ENCODE measurements around the gene SSUH2. TPM values are rescaled to one million over a fixed set of nuclear protein-coding genes. Genes with fewer than 3 reads are reported as not detected.

The SSUH2 gene, protein sequence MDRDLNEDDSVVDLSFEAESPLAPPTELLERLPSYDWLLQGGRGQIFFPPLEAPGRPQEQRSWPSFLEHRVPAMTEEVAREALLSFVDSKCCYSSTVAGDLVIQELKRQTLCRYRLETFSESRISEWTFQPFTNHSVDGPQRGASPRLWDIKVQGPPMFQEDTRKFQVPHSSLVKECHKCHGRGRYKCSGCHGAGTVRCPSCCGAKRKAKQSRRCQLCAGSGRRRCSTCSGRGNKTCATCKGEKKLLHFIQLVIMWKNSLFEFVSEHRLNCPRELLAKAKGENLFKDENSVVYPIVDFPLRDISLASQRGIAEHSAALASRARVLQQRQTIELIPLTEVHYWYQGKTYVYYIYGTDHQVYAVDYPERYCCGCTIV
- 0.63 to 1.1 TPM (median 0.81 TPM) in 5 replicates for total RNA-seq (2022; extraction: Qiagen RNA extraction; ENCODE audit: low read depth)

DNA sequence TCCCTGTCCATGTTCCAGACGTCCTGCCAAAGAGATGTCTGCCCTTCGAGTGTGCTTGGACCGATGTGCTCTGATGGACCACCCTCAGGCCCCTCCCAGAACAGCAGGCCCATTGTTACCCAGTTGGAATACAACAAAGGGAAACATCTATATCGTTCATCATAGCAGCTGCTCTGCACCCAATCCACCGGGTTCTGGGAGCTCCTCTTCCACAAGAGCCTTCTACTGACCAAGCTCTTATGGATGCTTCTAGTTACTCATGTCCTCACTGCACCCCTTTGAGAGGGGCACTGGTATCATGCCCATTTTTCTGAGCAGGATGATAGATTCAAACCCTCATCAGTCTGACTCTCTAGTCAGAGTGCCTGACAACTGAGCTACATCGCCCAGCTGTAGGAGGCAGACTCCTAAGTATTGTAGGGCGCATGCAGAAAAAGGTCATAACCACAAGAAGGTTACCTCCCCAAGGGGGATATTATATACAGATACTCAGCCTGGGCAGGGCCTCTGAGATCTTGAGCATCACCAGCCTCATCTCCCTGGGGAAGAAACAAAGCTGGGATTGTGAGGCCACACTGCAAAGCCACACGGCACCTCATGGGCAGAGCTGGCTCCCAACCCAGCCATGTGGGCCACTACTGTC lies at the start of gene SSUH2:
TSS of gene SSUH2 (minus strand) at position 51 of the 643 bp plus-strand sequence. CDS start at position 11, 40 bp downstream.

Other genes starting within 250 kb of the SSUH2 start
- gene LMCD1, start 143.0 kb downstream of the SSUH2 start, total RNA-seq (2022; extraction: Qiagen RNA extraction; ENCODE audit: low read depth) = 78.3 to 99.8 TPM (median 87.9 TPM) in 5 replicates
- gene CAV3, start 89.0 kb upstream of the SSUH2 start, total RNA-seq (2022; extraction: Qiagen RNA extraction; ENCODE audit: low read depth) = not detected in 5 replicates
- 6.8 to 9.4 TPM (median 8.8 TPM) in 5 replicates for gene OXTR, start 124.8 kb upstream of the SSUH2 start, total RNA-seq (2022; extraction: Qiagen RNA extraction; ENCODE audit: low read depth)